Measurements from ENCODE around the gene EEFSEC. TPM values are rescaled to one million over a fixed set of nuclear protein-coding genes. Genes with fewer than 3 reads are reported as not detected.

The EEFSEC gene
- total and polyA plus RNA-seq, 2 of the 8 experiments (the other 6 are each of a cell fraction or from before 2014, with no cell fraction given) = 13.1 to 19.8 TPM

- TF ChIP-seq CHD7 (IDR thresholded peaks at IDR 0.05; ENCODE audit: insufficient replicate concordance, low read length) = no peak
- no peak for TF ChIP-seq CEBPB (IDR thresholded peaks at IDR 0.05; ENCODE audit: low read depth, low read length)
- no peak for TF ChIP-seq SIN3A (conservative IDR thresholded peaks at IDR 0.05 in 1 of 2, IDR thresholded peaks at IDR 0.05 in 1 of 2; ENCODE audit: low read depth in 1 of 2, low read length in 2 of 2)
- no peak for TF ChIP-seq GTF2F1 (IDR thresholded peaks at IDR 0.05; ENCODE audit: borderline replicate concordance, low read depth, low read length)
- no peak for TF ChIP-seq CBX5 (IDR thresholded peaks at IDR 0.05; ENCODE audit: low read depth, low read length)
- no peak for TF ChIP-seq YY1 (IDR thresholded peaks at IDR 0.05; ENCODE audit: low read depth, low read length)
- TF ChIP-seq POU5F1 (IDR thresholded peaks at IDR 0.05; ENCODE audit: low read depth, low read length) = no peak
- no peak for TF ChIP-seq TBP (IDR thresholded peaks at IDR 0.05; ENCODE audit: low read depth, low read length)
- no peak for TF ChIP-seq JUN (IDR thresholded peaks at IDR 0.05; ENCODE audit: low read depth, low read length)
Measured at GRCh38 chr3:128330214-128330842, 177.0 kb downstream of the EEFSEC start (continued).
